Hepatocyte (in vitro differentiated cells): ENCODE measurements around the gene MON1A.

Experiments
- CTCF ChIP-seq: fragments of 200-600 bp; sonication (generic); IDR thresholded peaks from 2 replicates; pipeline ENCODE4 v1.5.1; 2016; ENCODE audit warnings: antibody characterized with exemption, mild to moderate bottlenecking; ENCODE audit not compliant: poor library complexity
- EZH2 ChIP-seq: fragments of 200-600 bp; sonication (generic); IDR thresholded peaks from 2 replicates; pipeline ENCODE4 v1.6.1; 2016; ENCODE audit warnings: antibody characterized with exemption, mild to moderate bottlenecking, borderline replicate concordance

- TF ChIP-seq CTCF = no peak
- TF ChIP-seq EZH2 = no peak
Observed at GRCh38 chr3:49899815-49900214, 29.8 kb downstream of the MON1A start.
